HepG2 (cell line): ENCODE data around the gene ABHD17A. TPM values are rescaled to one million over a fixed set of nuclear protein-coding genes. Genes with fewer than 3 reads are reported as not detected.

Experiments
- BRF2 ChIP-seq: sonication (generic); formaldehyde crosslinking; IDR thresholded peaks from 2 replicates; pipeline ENCODE4 v1.8.1; 2022; ENCODE audit warnings: mild to moderate bottlenecking, missing genetic modification reagents
- DMAP1 ChIP-seq: IDR thresholded peaks from 2 replicates; pipeline ENCODE4 v1.6.1; 2016
- GLMP ChIP-seq: sonication (generic); formaldehyde crosslinking; IDR thresholded peaks from 2 replicates; pipeline ENCODE4 v1.9.0; 2021; ENCODE audit warnings: missing genetic modification reagents, mild to moderate bottlenecking, borderline replicate concordance
- KLF11 ChIP-seq: IDR thresholded peaks from 2 replicates; pipeline ENCODE4 v1.6.1; 2016; ENCODE audit warnings: missing compliant biosample characterization
- KLF13 ChIP-seq: sonication (generic); formaldehyde crosslinking; IDR thresholded peaks from 2 replicates; pipeline ENCODE4 v1.4.0; 2020; ENCODE audit warnings: mild to moderate bottlenecking, missing genetic modification reagents
- MBNL3 ChIP-seq: fragments of 250-450 bp; sonication (Bioruptor Pico); conservative IDR thresholded peaks from 2 replicates; pipeline ENCODE4 v1.8.0; 2022; ENCODE audit warnings: mild to moderate bottlenecking, inconsistent platforms
- NPAS2 ChIP-seq: sonication (generic); formaldehyde crosslinking; IDR thresholded peaks from 2 replicates; pipeline ENCODE4 v1.8.0; 2022; ENCODE audit warnings: mild to moderate bottlenecking, missing genetic modification reagents, borderline replicate concordance
- NR2C2 ChIP-seq: sonication (generic); formaldehyde crosslinking; IDR thresholded peaks from 2 replicates; pipeline ENCODE4 v1.4.0; 2020; ENCODE audit warnings: missing genetic modification reagents, mild to moderate bottlenecking, moderate library complexity, borderline replicate concordance
- POLR2A ChIP-seq, 2 experiments: IDR thresholded peaks; 2 replicates each; pipeline ENCODE4 v1.6.1; 2011; ENCODE audit warnings: low read depth in 2 of 2, low read length in 2 of 2, mild to moderate bottlenecking in 1 of 2, moderate library complexity in 1 of 2; ENCODE audit not compliant: insufficient read depth in 1 of 2
- PPARG ChIP-seq: conservative IDR thresholded peaks from 2 replicates; pipeline ENCODE4 v1.6.1; 2016; ENCODE audit warnings: missing biosample characterization, missing genetic modification reagents
- SP140L ChIP-seq: sonication (generic); formaldehyde crosslinking; IDR thresholded peaks from 2 replicates; pipeline ENCODE4 v1.4.0; 2020; ENCODE audit warnings: missing genetic modification reagents, borderline replicate concordance
- SRSF9 ChIP-seq: fragments of 200-400 bp; formaldehyde crosslinking; IDR thresholded peaks from 2 replicates; pipeline ENCODE4 v1.6.1; 2018; ENCODE audit warnings: borderline replicate concordance, mild to moderate bottlenecking, low read depth, low read length; ENCODE audit not compliant: insufficient read depth, poor library complexity, severe bottlenecking
- TBP ChIP-seq: sonication (generic); formaldehyde crosslinking; IDR thresholded peaks from 2 replicates; pipeline ENCODE4 v1.5.0; 2020; ENCODE audit warnings: missing genetic modification reagents
- TP53 ChIP-seq: sonication (generic); formaldehyde crosslinking; conservative IDR thresholded peaks from 2 replicates; pipeline ENCODE4 v1.4.0; 2020; ENCODE audit warnings: missing genetic modification reagents
- ZEB1 ChIP-seq: IDR thresholded peaks from 2 replicates; pipeline ENCODE4 v1.6.1; 2012; ENCODE audit warnings: mild to moderate bottlenecking, low read depth, inconsistent platforms; ENCODE audit not compliant: insufficient replicate concordance
- ZNF44 ChIP-seq: sonication (generic); formaldehyde crosslinking; IDR thresholded peaks from 2 replicates; pipeline ENCODE4 v1.5.1; 2020; ENCODE audit warnings: mild to moderate bottlenecking, missing genetic modification reagents
- ZNF781 ChIP-seq: sonication (generic); formaldehyde crosslinking; IDR thresholded peaks from 2 replicates; pipeline ENCODE4 v1.5.1; 2020; ENCODE audit warnings: borderline replicate concordance, mild to moderate bottlenecking, missing genetic modification reagents; ENCODE audit errors: not compliant biosample characterization
- polyA plus RNA-seq, 8 experiments: library from polyadenylated mRNA; depleted of rRNA in 3 of 8; stranded (reverse) in 7 of 8; unstranded in 1 of 8; fragments of >200 nt; fragmentation: Illumina TruSeq in 4 of 8; extraction: Trizol in 4 of 8; gene quantifications; 2 replicates each; pipeline versions ENCODE4 v1.2.1 to v1.2.3, GENCODE V29; 2011 to 2016; ENCODE audit warnings: low read depth in 4 of 8, missing spikeins in 1 of 8, mixed read lengths in 1 of 8; ENCODE audit not compliant: insufficient read depth in 1 of 8
- total RNA-seq, 5 experiments: library from RNA; depleted of rRNA; stranded (reverse); fragments of >200 nt; fragmentation: Illumina TruSeq; extraction: Trizol; gene quantifications; 2 replicates each; pipeline ENCODE4 v1.2.3, GENCODE V29; 2016; ENCODE audit warnings: low read depth in 1 of 5
- TF ChIP-seq, protein P1 (sequence below): sonication (generic); formaldehyde crosslinking; IDR thresholded peaks from 2 replicates; pipeline ENCODE4 v1.5.0; 2020; ENCODE audit warnings: missing genetic modification reagents
- TF ChIP-seq, protein P2 (sequence below): sonication (generic); formaldehyde crosslinking; IDR thresholded peaks from 2 replicates; pipeline ENCODE4 v1.4.0; 2020; ENCODE audit warnings: missing genetic modification reagents
- TF ChIP-seq, protein P3 (sequence below): sonication (generic); formaldehyde crosslinking; IDR thresholded peaks from 2 replicates; pipeline ENCODE4 v1.4.0; 2020; ENCODE audit warnings: missing genetic modification reagents
- TF ChIP-seq, protein P4 (sequence below): fragments of 450-650 bp; IDR thresholded peaks from 2 replicates; pipeline ENCODE4 v1.6.1; 2017; ENCODE audit warnings: mild to moderate bottlenecking

ABHD17A gene
- total and polyA plus RNA-seq, 2 of the 13 experiments (the other 11 are each of a cell fraction or from before 2014, with no cell fraction given), result 27.7 to 40.8 TPM

DNA sequence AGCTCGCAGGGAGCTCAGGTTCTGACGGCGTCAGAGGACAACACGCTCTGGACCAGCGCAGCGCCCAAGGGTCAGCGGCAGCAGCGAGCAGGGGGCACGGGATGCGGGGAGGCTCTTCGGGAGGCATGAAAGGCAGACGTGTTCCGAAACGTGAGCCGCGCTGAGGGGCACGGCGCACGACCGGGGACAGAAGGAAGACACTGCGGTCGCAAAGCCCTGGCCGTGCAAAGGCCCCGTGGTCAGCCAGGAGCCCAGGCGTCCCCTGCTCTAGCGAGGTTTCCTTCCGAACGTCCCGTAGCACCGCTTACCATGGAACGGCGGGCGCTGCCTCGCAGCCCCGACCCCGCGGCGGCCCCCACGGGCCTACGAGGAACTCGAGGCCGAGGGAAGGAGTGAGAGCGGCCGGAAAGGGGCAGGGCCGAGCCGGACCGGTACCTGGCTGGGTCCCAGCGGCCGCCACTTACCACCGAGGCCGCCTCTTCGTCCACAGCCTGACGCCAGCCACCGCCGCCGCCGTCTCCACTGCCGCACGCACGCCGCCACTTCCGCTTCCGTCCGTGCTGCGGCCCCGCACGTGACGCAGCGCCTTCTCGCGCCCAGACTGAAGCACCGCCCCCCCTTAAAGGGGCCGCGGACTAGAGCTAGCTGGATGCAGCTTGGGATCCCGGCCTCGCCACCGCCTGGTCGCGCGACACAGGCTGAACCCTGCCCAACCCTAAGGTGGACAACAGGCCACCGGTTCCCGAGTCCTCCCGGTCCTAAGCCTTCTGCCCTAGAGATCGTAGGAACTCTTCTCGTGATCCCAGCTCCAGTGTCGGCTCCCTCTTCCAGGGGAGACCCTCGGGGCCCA, 9.4 kb downstream of the ABHD17A start (continued):
- TF ChIP-seq, protein P1, sequence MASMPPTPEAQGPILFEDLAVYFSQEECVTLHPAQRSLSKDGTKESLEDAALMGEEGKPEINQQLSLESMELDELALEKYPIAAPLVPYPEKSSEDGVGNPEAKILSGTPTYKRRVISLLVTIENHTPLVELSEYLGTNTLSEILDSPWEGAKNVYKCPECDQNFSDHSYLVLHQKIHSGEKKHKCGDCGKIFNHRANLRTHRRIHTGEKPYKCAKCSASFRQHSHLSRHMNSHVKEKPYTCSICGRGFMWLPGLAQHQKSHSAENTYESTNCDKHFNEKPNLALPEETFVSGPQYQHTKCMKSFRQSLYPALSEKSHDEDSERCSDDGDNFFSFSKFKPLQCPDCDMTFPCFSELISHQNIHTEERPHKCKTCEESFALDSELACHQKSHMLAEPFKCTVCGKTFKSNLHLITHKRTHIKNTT (CRISPR knock-in tag), result no peak
- TF ChIP-seq DMAP1 (CRISPR knock-in tag) (peak; percentile 79), NPAS2 (no peak), GLMP (CRISPR knock-in tag) (no peak), SP140L (CRISPR knock-in tag) (no peak), ZNF781 (CRISPR knock-in tag) (no peak), PPARG (CRISPR knock-in tag) (peak; percentile 45; the same call in 1 of the 2 replicates), KLF11 (CRISPR knock-in tag) (no peak), SRSF9 (no peak), NR2C2 (CRISPR knock-in tag) (peak; percentile 92), ZEB1 (peak; percentile 37), POLR2A (IDR thresholded peaks at IDR 0.05; ENCODE audit: insufficient read depth in 1 of 2, low read depth in 2 of 2, low read length in 2 of 2) (peak; percentile 77 to 94), KLF13 (CRISPR knock-in tag) (peak; percentile 27; the same call in 1 of the 2 replicates), MBNL3 (CRISPR knock-in tag) (no peak), ZNF44 (CRISPR knock-in tag) (peak; percentile 77; the same call in 1 of the 2 replicates), BRF2 (no peak), TBP (CRISPR knock-in tag) (no peak), TP53 (no peak)
- TF ChIP-seq, protein P2, sequence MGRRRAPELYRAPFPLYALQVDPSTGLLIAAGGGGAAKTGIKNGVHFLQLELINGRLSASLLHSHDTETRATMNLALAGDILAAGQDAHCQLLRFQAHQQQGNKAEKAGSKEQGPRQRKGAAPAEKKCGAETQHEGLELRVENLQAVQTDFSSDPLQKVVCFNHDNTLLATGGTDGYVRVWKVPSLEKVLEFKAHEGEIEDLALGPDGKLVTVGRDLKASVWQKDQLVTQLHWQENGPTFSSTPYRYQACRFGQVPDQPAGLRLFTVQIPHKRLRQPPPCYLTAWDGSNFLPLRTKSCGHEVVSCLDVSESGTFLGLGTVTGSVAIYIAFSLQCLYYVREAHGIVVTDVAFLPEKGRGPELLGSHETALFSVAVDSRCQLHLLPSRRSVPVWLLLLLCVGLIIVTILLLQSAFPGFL, result no peak
- TF ChIP-seq, protein P3, sequence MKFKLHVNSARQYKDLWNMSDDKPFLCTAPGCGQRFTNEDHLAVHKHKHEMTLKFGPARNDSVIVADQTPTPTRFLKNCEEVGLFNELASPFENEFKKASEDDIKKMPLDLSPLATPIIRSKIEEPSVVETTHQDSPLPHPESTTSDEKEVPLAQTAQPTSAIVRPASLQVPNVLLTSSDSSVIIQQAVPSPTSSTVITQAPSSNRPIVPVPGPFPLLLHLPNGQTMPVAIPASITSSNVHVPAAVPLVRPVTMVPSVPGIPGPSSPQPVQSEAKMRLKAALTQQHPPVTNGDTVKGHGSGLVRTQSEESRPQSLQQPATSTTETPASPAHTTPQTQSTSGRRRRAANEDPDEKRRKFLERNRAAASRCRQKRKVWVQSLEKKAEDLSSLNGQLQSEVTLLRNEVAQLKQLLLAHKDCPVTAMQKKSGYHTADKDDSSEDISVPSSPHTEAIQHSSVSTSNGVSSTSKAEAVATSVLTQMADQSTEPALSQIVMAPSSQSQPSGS (CRISPR knock-in tag), result peak; percentile 87
- TF ChIP-seq, protein P4, sequence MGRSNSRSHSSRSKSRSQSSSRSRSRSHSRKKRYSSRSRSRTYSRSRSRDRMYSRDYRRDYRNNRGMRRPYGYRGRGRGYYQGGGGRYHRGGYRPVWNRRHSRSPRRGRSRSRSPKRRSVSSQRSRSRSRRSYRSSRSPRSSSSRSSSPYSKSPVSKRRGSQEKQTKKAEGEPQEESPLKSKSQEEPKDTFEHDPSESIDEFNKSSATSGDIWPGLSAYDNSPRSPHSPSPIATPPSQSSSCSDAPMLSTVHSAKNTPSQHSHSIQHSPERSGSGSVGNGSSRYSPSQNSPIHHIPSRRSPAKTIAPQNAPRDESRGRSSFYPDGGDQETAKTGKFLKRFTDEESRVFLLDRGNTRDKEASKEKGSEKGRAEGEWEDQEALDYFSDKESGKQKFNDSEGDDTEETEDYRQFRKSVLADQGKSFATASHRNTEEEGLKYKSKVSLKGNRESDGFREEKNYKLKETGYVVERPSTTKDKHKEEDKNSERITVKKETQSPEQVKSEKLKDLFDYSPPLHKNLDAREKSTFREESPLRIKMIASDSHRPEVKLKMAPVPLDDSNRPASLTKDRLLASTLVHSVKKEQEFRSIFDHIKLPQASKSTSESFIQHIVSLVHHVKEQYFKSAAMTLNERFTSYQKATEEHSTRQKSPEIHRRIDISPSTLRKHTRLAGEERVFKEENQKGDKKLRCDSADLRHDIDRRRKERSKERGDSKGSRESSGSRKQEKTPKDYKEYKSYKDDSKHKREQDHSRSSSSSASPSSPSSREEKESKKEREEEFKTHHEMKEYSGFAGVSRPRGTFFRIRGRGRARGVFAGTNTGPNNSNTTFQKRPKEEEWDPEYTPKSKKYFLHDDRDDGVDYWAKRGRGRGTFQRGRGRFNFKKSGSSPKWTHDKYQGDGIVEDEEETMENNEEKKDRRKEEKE, result no peak
